SK-N-SH treated with all-trans-retinoic acid at 6 μM for 48 hours (cell line): Measurements from ENCODE around the gene CLTA.

ENCODE experiments used
- ARNTL ChIP-seq: fragments of 450-650 bp; formaldehyde crosslinking; IDR thresholded peaks from 2 replicates; pipeline ENCODE4 v1.5.0; 2020; ENCODE audit warnings: low read depth, mild to moderate bottlenecking, moderate library complexity, borderline replicate concordance
- BACH2 ChIP-seq: fragments of 250-450 bp; sonication (Bioruptor Pico); IDR thresholded peaks from 2 replicates; pipeline ENCODE4 v1.9.0; 2021; ENCODE audit warnings: mild to moderate bottlenecking, borderline replicate concordance
- GLIS3 ChIP-seq: fragments of 250-450 bp; sonication (Bioruptor Pico); IDR thresholded peaks from 2 replicates; pipeline ENCODE4 v1.5.0; 2020; ENCODE audit warnings: mild to moderate bottlenecking, moderate library complexity
- ISL1 ChIP-seq: fragments of 250-450 bp; sonication (Bioruptor Pico); IDR thresholded peaks from 2 replicates; pipeline ENCODE4 v2.1.2; 2022; ENCODE audit warnings: mild to moderate bottlenecking, moderate library complexity
- TCF4 ChIP-seq: fragments of 250-450 bp; sonication (Bioruptor Pico); IDR thresholded peaks from 2 replicates; pipeline ENCODE4 v1.8.0; 2021; ENCODE audit warnings: mild to moderate bottlenecking, moderate library complexity, borderline replicate concordance
- TOX ChIP-seq: fragments of 250-450 bp; sonication (Bioruptor Pico); IDR thresholded peaks from 2 replicates; pipeline ENCODE4 v1.8.0; 2021; ENCODE audit warnings: mild to moderate bottlenecking, moderate library complexity, borderline replicate concordance
- TF ChIP-seq, protein P1 (sequence below): fragments of 250-450 bp; sonication (Bioruptor Pico); IDR thresholded peaks from 2 replicates; pipeline ENCODE4 v1.8.0; 2020; ENCODE audit warnings: mild to moderate bottlenecking, moderate library complexity, borderline replicate concordance

DNA sequence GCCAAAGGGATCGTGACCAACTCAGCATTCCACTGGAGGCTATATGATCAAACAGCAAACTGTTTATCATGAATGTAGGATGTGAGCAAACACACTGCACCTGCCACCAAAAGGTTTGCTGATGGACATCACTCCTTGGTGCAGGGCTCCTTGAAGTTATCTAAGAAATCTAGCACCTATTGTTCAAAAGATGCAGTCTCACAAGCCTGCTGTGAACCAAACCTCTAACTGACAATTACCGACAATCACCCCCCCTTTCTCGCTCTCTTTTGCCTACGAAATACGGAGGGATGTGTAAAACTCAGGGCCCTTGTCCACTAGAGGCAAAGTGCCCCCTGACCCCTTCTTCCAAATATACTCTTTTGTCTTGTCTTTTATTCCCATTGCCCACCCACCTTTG is 2.5 kb upstream of the CLTA start:
- no peak for TF ChIP-seq BACH2 (CRISPR knock-in tag)
- TF ChIP-seq ARNTL (CRISPR knock-in tag), result no peak
- no peak for TF ChIP-seq TOX
- TF ChIP-seq, protein P1, sequence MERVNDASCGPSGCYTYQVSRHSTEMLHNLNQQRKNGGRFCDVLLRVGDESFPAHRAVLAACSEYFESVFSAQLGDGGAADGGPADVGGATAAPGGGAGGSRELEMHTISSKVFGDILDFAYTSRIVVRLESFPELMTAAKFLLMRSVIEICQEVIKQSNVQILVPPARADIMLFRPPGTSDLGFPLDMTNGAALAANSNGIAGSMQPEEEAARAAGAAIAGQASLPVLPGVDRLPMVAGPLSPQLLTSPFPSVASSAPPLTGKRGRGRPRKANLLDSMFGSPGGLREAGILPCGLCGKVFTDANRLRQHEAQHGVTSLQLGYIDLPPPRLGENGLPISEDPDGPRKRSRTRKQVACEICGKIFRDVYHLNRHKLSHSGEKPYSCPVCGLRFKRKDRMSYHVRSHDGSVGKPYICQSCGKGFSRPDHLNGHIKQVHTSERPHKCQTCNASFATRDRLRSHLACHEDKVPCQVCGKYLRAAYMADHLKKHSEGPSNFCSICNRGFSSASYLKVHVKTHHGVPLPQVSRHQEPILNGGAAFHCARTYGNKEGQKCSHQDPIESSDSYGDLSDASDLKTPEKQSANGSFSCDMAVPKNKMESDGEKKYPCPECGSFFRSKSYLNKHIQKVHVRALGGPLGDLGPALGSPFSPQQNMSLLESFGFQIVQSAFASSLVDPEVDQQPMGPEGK (CRISPR knock-in tag), result no peak
- no peak for TF ChIP-seq TCF4 (CRISPR knock-in tag)
- no peak for TF ChIP-seq GLIS3 (CRISPR knock-in tag)
- TF ChIP-seq ISL1 (CRISPR knock-in tag), result no peak
